Choroid plexus epithelial cell (primary cell): ENCODE measurements around the gene TMPRSS13.

Experiments used
- DNase-seq: peaks from one replicate; pipeline ENCODE4 v3.0.0-alpha.2; 2010; ENCODE audit warnings: low read depth
- H3K4me3 ChIP-seq: 2 replicates; pipeline ENCODE4 v1.5.1; 2011; ENCODE audit warnings: low read depth, mild to moderate bottlenecking, control low read depth, low read length, moderate library complexity
- CTCF ChIP-seq: conservative IDR thresholded peaks from 2 replicates; pipeline ENCODE4 v1.5.1; 2011; ENCODE audit warnings: low read depth, mild to moderate bottlenecking, control low read depth, inconsistent platforms, low read length, moderate library complexity

TMPRSS13 gene

GRCh38 chr11:117961896-117962295 lies 32.7 kb upstream of the TMPRSS13 start:
- H3K4me3 ChIP-seq = no peak overlapping the region
- TF ChIP-seq CTCF = no peak
- DNase-seq = no peak

GRCh38 chr11:117960406-117960805 lies 31.2 kb upstream of the TMPRSS13 start:
- DNase-seq = no peak
- H3K4me3 ChIP-seq = no peak overlapping the region
- TF ChIP-seq CTCF = no peak

- TF ChIP-seq CTCF = no peak
- no peak overlapping the region for H3K4me3 ChIP-seq
- DNase-seq = no peak
Measured at GRCh38 chr11:117959438-117960149, 30.4 kb upstream of the TMPRSS13 start.

DNA sequence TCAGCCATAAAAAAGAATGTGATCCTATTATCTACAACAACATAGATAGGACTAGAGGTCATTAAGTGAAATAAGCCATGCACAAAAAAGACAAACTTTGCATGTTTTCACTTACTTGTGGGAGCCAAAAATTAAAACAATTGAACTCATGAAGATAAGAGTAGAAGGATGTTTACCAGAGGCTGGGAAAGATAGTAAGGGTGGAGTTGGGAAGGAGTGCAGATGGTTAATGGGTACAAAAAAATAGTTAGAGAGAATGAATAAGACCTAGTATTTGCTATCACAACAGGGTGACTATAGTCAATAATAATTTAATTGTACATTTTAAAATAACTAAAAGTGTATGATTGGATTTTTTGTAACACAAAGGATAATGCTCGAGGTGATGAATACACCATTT lies 29.7 kb upstream of the TMPRSS13 start:
- DNase-seq = no peak
- TF ChIP-seq CTCF = no peak
- no peak overlapping the region for H3K4me3 ChIP-seq

DNA sequence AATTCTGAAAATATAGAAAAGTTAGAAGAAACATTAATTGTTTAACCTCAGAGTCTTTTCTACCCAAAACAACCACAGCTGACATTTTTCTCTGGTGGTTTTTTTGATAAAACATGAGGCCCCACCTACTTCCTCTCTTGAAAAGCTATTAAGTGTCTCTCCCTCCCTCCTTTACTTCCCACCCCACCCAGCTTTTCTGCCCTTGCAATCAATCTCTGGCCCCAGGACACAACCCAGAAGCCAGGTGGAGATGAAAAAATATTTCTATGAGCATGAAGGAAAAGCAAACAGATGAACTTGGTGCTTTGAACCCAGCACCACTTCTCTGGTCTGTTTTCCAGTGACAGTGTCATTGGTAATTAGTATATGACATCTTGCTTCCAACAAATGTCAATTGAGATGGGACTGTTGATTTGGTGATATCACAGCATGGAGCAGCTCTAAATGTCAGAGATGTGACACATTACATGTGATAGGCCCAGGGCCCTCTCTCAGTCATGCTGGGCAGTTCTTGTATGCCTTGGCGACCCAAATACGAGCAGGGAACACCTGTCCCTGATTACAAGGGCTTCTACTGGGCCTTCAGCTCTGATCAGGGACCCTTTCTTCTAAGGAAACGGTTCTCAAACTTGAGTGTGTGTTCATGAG lies 23.9 kb upstream of the TMPRSS13 start:
- DNase-seq = no peak
- no peak for TF ChIP-seq CTCF
- H3K4me3 ChIP-seq = no peak overlapping the region

- TF ChIP-seq CTCF = no peak
- H3K4me3 ChIP-seq = no peak overlapping the region
- no peak for DNase-seq
Measured at GRCh38 chr11:117950993-117951961, 22.1 kb upstream of the TMPRSS13 start.
